H1 (cell line): Measurements from ENCODE around the gene IFI27L1. TPM values are rescaled to one million over a fixed set of nuclear protein-coding genes. Genes with fewer than 3 reads are reported as not detected.

ENCODE experiments used
- CTCF ChIA-PET: fragments of 300-600 bp; sonication (Branson Sonifier 250); formaldehyde crosslinking; loops from one replicate; lab custom pipeline; 2021; ENCODE audit not compliant: partially characterized antibody; lab: Charles Lee
- POLR2A ChIA-PET: fragments of 300-600 bp; sonication (Branson Sonifier 250); formaldehyde crosslinking; loops from one replicate; lab custom pipeline; 2021; ENCODE audit warnings: inconsistent platforms; ENCODE audit not compliant: partially characterized antibody; lab: Charles Lee
- DNase-seq, 2 experiments: peaks; one replicate each; pipeline versions ENCODE4 v3.0.0 to v3.0.0-alpha.2; 2010 to 2022; ENCODE audit warnings: low spot score in 2 of 2, low read depth in 1 of 2, mixed read lengths in 1 of 2
- FAIRE-seq: peaks from 2 replicates; lab custom pipeline; 2011; peaks lifted over from hg19 to GRCh38; lab: Jason Lieb, UNC
- H2AFZ ChIP-seq: 2 replicates; pipeline ENCODE4 v1.8.1; 2012; ENCODE audit warnings: low read length, inconsistent platforms
- H2AK5ac ChIP-seq: 2 replicates; pipeline ENCODE4 v1.6.1; 2013; ENCODE audit warnings: low read depth, low read length
- H2BK120ac ChIP-seq: replicated peaks from 2 replicates; pipeline ENCODE3; 2013; ENCODE audit warnings: low read depth, low read length, inconsistent platforms
- H2BK12ac ChIP-seq: 2 replicates; pipeline ENCODE4 v1.6.1; 2013; ENCODE audit warnings: low read depth, low read length
- H2BK15ac ChIP-seq: 2 replicates; pipeline ENCODE4 v1.6.1; 2013; ENCODE audit warnings: low read length
- H2BK20ac ChIP-seq: 2 replicates; pipeline ENCODE4 v1.6.1; 2013; ENCODE audit warnings: low read length
- H2BK5ac ChIP-seq: 2 replicates; pipeline ENCODE4 v1.6.1; 2013; ENCODE audit warnings: low read depth, low read length
- H3K14ac ChIP-seq: 2 replicates; pipeline ENCODE4 v1.6.1; 2013; ENCODE audit warnings: inconsistent platforms; ENCODE audit not compliant: insufficient read length
- H3K18ac ChIP-seq: 2 replicates; pipeline ENCODE4 v1.6.1; 2013; ENCODE audit warnings: low read length; ENCODE audit errors: extremely low read depth
- H3K23ac ChIP-seq: 2 replicates; pipeline ENCODE4 v1.6.1; 2013; ENCODE audit warnings: inconsistent platforms; ENCODE audit not compliant: insufficient read length
- H3K23me2 ChIP-seq: 2 replicates; pipeline ENCODE4 v1.6.1; 2013; ENCODE audit warnings: low read depth, low read length
- H3K27ac ChIP-seq: 2 replicates; pipeline ENCODE4 v1.6.1; 2011; ENCODE audit warnings: low read depth, low read length, inconsistent platforms
- H3K27me3 ChIP-seq, 4 experiments: replicated peaks in 1 of 4; 1 replicate in 1 of 4; 2 replicates in 3 of 4; pipeline versions ENCODE4 v1.6.1 to v1.8.1; 2011 to 2013; ENCODE audit warnings: low read length in 3 of 4, mild to moderate bottlenecking in 3 of 4, inconsistent platforms in 2 of 4, mixed read lengths in 2 of 4, moderate library complexity in 1 of 4; ENCODE audit not compliant: control insufficient read depth in 3 of 4, insufficient read depth in 3 of 4; ENCODE audit errors: extremely low read depth in 1 of 4
- H3K36me3 ChIP-seq, 4 experiments: 2 replicates each; pipeline versions ENCODE4 v1.6.1 to v1.8.1; 2011 to 2013; ENCODE audit warnings: mild to moderate bottlenecking in 4 of 4, low read length in 3 of 4, moderate library complexity in 2 of 4, control low read depth in 1 of 4, inconsistent platforms in 1 of 4; ENCODE audit not compliant: insufficient read depth in 4 of 4, control insufficient read depth in 2 of 4
- H3K4ac ChIP-seq: replicated peaks from 2 replicates; pipeline ENCODE3; 2013; ENCODE audit warnings: low read length, low read depth, mixed read lengths, inconsistent platforms; ENCODE audit not compliant: insufficient read length
- H3K4me1 ChIP-seq, 4 experiments: replicated peaks in 1 of 4; 1 replicate in 1 of 4; 2 replicates in 3 of 4; pipeline versions ENCODE4 v1.6.1 to v1.8.1; 2011 to 2013; ENCODE audit warnings: low read length in 3 of 4, inconsistent platforms in 2 of 4, mixed read lengths in 1 of 4; ENCODE audit not compliant: insufficient read depth in 4 of 4, control insufficient read depth in 3 of 4
- H3K4me2 ChIP-seq, 2 experiments: 2 replicates each; pipeline versions ENCODE4 v1.6.1 to v1.8.1; 2011 to 2013; ENCODE audit warnings: low read depth in 2 of 2, low read length in 2 of 2, control low read depth in 1 of 2, inconsistent platforms in 1 of 2, mild to moderate bottlenecking in 1 of 2; ENCODE audit not compliant: insufficient read depth in 1 of 2
- H3K4me3 ChIP-seq, 4 experiments: fragments of 200-600, 300-600 bp in 1 of 4; sonication (generic), shearing (Covaris generic), sonication (Bioruptor Twin) in 1 of 4; 2 replicates each; pipeline versions ENCODE4 v1.5.1 to v1.8.1; 2011 to 2016; ENCODE audit warnings: low read length in 4 of 4, low read depth in 3 of 4, control low read depth in 2 of 4, inconsistent platforms in 2 of 4, mild to moderate bottlenecking in 2 of 4, mixed read lengths in 1 of 4, moderate library complexity in 1 of 4; ENCODE audit not compliant: insufficient read depth in 2 of 4; ENCODE audit errors: extremely low read depth in 1 of 4
- H3K56ac ChIP-seq: replicated peaks from 2 replicates; pipeline ENCODE3; 2013; ENCODE audit warnings: low read depth, mild to moderate bottlenecking, mixed read lengths, low read length, inconsistent platforms; ENCODE audit not compliant: insufficient read length
- H3K79me1 ChIP-seq: 2 replicates; pipeline ENCODE4 v1.6.1; 2013; ENCODE audit warnings: low read depth, low read length, control low read depth
- H3K79me2 ChIP-seq, 2 experiments: 2 replicates each; pipeline versions ENCODE4 v1.6.1 to v1.8.1; 2012 to 2013; ENCODE audit warnings: low read length in 2 of 2, mild to moderate bottlenecking in 2 of 2, inconsistent platforms in 1 of 2; ENCODE audit not compliant: insufficient read depth in 2 of 2, control insufficient read depth in 1 of 2
- H3K9ac ChIP-seq, 4 experiments: replicated peaks in 1 of 4; 1 replicate in 1 of 4; 2 replicates in 3 of 4; pipeline versions ENCODE4 v1.6.1 to v1.8.1; 2011 to 2013; ENCODE audit warnings: low read depth in 3 of 4, low read length in 3 of 4, control low read depth in 2 of 4, mild to moderate bottlenecking in 2 of 4, moderate library complexity in 2 of 4, inconsistent platforms in 1 of 4; ENCODE audit errors: extremely low read depth in 1 of 4
- H3K9me3 ChIP-seq, 2 experiments: 2 replicates each; pipeline versions ENCODE4 v1.6.1 to v1.8.1; 2012 to 2013; ENCODE audit warnings: mild to moderate bottlenecking in 2 of 2, moderate library complexity in 2 of 2, control low read depth in 1 of 2, inconsistent platforms in 1 of 2, low read depth in 1 of 2, low read length in 1 of 2, mixed read lengths in 1 of 2; ENCODE audit not compliant: insufficient read depth in 2 of 2
- H4K20me1 ChIP-seq, 2 experiments: replicated peaks in 1 of 2; 2 replicates each; pipeline versions ENCODE3 to v1.8.1; 2011 to 2013; ENCODE audit warnings: inconsistent platforms in 2 of 2, low read length in 2 of 2, mild to moderate bottlenecking in 1 of 2; ENCODE audit not compliant: insufficient read depth in 2 of 2, control insufficient read depth in 1 of 2
- H4K5ac ChIP-seq: 2 replicates; pipeline ENCODE4 v1.6.1; 2013; ENCODE audit warnings: low read length, low read depth, mixed read lengths, inconsistent platforms; ENCODE audit not compliant: insufficient read length
- H4K8ac ChIP-seq: 2 replicates; pipeline ENCODE4 v1.8.0; 2013; ENCODE audit warnings: mild to moderate bottlenecking, moderate library complexity, low read length, inconsistent platforms; ENCODE audit not compliant: insufficient read depth; ENCODE audit errors: extremely low read depth
- H4K91ac ChIP-seq: replicated peaks from 2 replicates; pipeline ENCODE3; 2013; ENCODE audit warnings: low read length, mixed read lengths, inconsistent platforms; ENCODE audit not compliant: insufficient read length
- ASH2L ChIP-seq: fragments of 200-600, 300-600 bp; sonication (generic); IDR thresholded peaks from one replicate; pipeline ENCODE4 v1.7.1; 2017; ENCODE audit warnings: low read length
- CBX8 ChIP-seq: fragments of 300-800, 300-1000 bp; sonication (generic); IDR thresholded peaks from 2 replicates; pipeline ENCODE4 v1.7.1; 2016; ENCODE audit warnings: low read depth, low read length, borderline replicate concordance
- CEBPB ChIP-seq: IDR thresholded peaks from 2 replicates; pipeline ENCODE4 v1.6.1; 2012; ENCODE audit warnings: low read depth, low read length
- CHD1 ChIP-seq: IDR thresholded peaks from 2 replicates; pipeline ENCODE4 v1.6.1; 2012; ENCODE audit warnings: low read depth, low read length, improper control_type of control experiment
- CREB1 ChIP-seq: IDR thresholded peaks from 2 replicates; pipeline ENCODE4 v1.6.1; 2012; ENCODE audit warnings: inconsistent platforms
- E2F6 ChIP-seq: IDR thresholded peaks from 2 replicates; pipeline ENCODE4 v1.6.1; 2012; ENCODE audit warnings: inconsistent platforms
- GTF2F1 ChIP-seq: IDR thresholded peaks from 2 replicates; pipeline ENCODE4 v1.6.1; 2012; ENCODE audit warnings: low read depth, low read length, improper control_type of control experiment, borderline replicate concordance
- HDAC2 ChIP-seq, 2 experiments: fragments of 300-600 bp in 1 of 2; sonication (generic) in 1 of 2; IDR thresholded peaks; 2 replicates each; pipeline ENCODE4 v1.6.1; 2011 to 2012; ENCODE audit warnings: low read depth in 2 of 2, low read length in 2 of 2, mild to moderate bottlenecking in 2 of 2, moderate library complexity in 2 of 2, borderline replicate concordance in 1 of 2, inconsistent platforms in 1 of 2
- POU5F1 ChIP-seq: IDR thresholded peaks from 2 replicates; pipeline ENCODE4 v1.6.1; 2011; ENCODE audit warnings: low read depth, mild to moderate bottlenecking, low read length, moderate library complexity
- TAF1 ChIP-seq: IDR thresholded peaks from 2 replicates; pipeline ENCODE4 v1.6.1; 2011; ENCODE audit warnings: mild to moderate bottlenecking, low read depth, low read length
- TBP ChIP-seq: IDR thresholded peaks from 2 replicates; pipeline ENCODE4 v1.6.1; 2011; ENCODE audit warnings: low read depth, low read length, improper control_type of control experiment
- ZNF274 ChIP-seq: IDR thresholded peaks from 2 replicates; pipeline ENCODE4 v1.7.0; 2012; ENCODE audit warnings: low read length, borderline replicate concordance; ENCODE audit errors: extremely low read depth
- WGBS, 2 experiments: shearing (Covaris generic) in 1 of 2; methylation state at CpG; one replicate each; pipeline versions ENCODE4 v1.1.6 to v1.1.7; 2013 to 2015; ENCODE audit warnings: low lambda C conversion rate in 2 of 2, mixed read lengths in 2 of 2, inconsistent platforms in 1 of 2, low coverage in 1 of 2, missing lambda C conversion rate in 1 of 2; ENCODE audit not compliant: insufficient replicate concordance in 2 of 2, insufficient coverage in 1 of 2, insufficient read length in 1 of 2; ENCODE audit errors: extremely low coverage in 1 of 2, missing lambda C conversion rate in 1 of 2; 5-methylcytosine and 5-hydroxymethylcytosine counted together
- polyA plus RNA-seq, 7 experiments: library from polyadenylated mRNA; depleted of rRNA in 3 of 7; stranded (reverse) in 5 of 7; unstranded in 2 of 7; fragments of >200 nt in 5 of 7; fragments of 200-250 nt in 2 of 7; gene quantifications; 1 replicate in 5 of 7; 2 replicates in 1 of 7; 4 replicates in 1 of 7; pipeline versions ENCODE4 v1.2.1 to v1.2.3, GENCODE V29; 2011 to 2013; ENCODE audit warnings: missing spikeins in 2 of 7, mixed read lengths in 2 of 7
- total RNA-seq: library from RNA; stranded (reverse); fragmentation: NEBNext Ultra II Directional; extraction: Animal tissue kit (Norgen Biotek cat#: 25700); gene quantifications from 2 replicates; pipeline ENCODE4 v1.2.1, GENCODE V29; 2021

The IFI27L1 gene
- total and polyA plus RNA-seq, 2 of the 8 experiments (the other 6 are each of a cell fraction or from before 2014, with no cell fraction given), result 21.2 to 30.5 TPM

DNA sequence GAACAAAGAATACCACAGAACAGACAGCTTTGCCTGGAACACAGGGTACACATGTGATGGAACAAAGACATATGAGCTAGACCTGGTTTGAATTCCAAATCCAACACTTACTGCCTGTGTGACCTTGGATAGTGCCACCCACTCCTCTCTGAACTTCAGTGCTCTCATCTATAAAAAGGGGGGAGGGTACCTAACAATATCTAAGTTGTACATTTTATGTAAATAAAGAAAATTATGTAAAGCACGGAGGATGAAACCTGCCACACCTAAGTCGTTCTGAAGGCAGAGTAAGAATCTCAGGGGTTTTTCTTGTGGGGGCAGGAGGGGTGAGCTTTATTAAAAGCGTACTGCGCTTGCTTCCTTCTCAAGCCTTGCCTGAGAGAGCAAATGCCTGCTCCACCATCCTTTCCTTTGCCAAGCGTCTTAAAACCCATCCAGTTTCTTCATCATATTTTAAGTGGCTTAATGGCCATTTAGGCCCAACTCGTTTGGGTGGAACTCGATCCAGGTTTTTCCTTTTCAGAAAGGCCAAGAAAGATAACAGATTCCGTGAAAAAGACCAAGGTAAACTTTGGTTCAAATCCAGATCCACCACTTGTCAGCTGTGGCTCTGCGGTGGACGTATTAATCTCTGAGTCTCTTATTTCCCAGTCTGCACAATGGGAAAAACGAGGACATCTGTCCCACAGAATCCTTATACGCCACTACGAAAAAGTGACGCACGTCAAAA lies 1.1 kb upstream of the IFI27L1 start:
- Histone ChIP-seq H2BK5ac (no peak overlapping the region), H3K9ac (peak overlapping the region in 3 of 4 experiments; percentile 73 to 81 (median 79); a peak in 6 of 7 replicates), H4K20me1 (peaks cover 10 to 14% of the 10 kb centered on the region in 2 experiments), H3K56ac (no peak overlapping the region), H3K79me2 (peaks cover 29 to 59% of the 10 kb centered on the region in 2 experiments), H2BK20ac (no peak overlapping the region), H3K4me2 (peak overlapping the region; percentile 85 to 99), H2AK5ac (no peak overlapping the region), H3K23me2 (peaks cover 5% of the 10 kb centered on the region), H3K27ac (0 out of 2 replicates have a peak overlapping the region, but pooled peaks have one; percentile 19), H3K14ac (no peak overlapping the region), H3K4me3 (peak overlapping the region; percentile 86 to 93 (median 89)), H3K36me3 (peaks cover 7 to 32% (median 15%) of the 10 kb centered on the region in 4 experiments), H3K23ac (no peak overlapping the region), H4K91ac (no peak overlapping the region), H4K8ac (no peak overlapping the region), H3K18ac (no peak overlapping the region), H2BK120ac (no peak overlapping the region), H4K5ac (no peak overlapping the region), H2BK15ac (no peak overlapping the region), H3K9me3 (no peaks in the 10 kb centered on the region), H2AFZ (no peak overlapping the region), H3K4ac (no peak overlapping the region), H3K27me3 (no peaks in the 10 kb centered on the region), H2BK12ac (no peak overlapping the region), H3K79me1 (peaks cover 7% of the 10 kb centered on the region; the same call in 1 of the 2 replicates), H3K4me1 (peaks cover 0 to 12% (median 0%) of the 10 kb centered on the region in 4 experiments; a peak in 1 of 7 replicates)
- POLR2A ChIA-PET, result interaction anchor here (0.9 to 1.3 kb wide), 2 partner anchors 10 to 21 kb away, joined by 4 read pairs; no protein-coding TSS in a partner anchor
- CTCF ChIA-PET, result interaction anchor here (0.7 to 3.1 kb wide), 6 partner anchors 28 to 228 kb away, joined by 3 to 12 read pairs (median 4); no protein-coding TSS in a partner anchor
- FAIRE-seq (no peak), DNase-seq (no peak)
- 25% methylated on average over 15 of the region's 15 CpGs; no CpG with 5 or more reads in 1 of the 2 experiments for WGBS, 2 experiments
- TF ChIP-seq POU5F1 (no peak), CBX8 (no peak), HDAC2 (IDR thresholded peaks at IDR 0.05; ENCODE audit: borderline replicate concordance in 1 of 2, low read depth in 2 of 2, low read length in 2 of 2) (no peak), CEBPB (no peak), TBP (no peak), GTF2F1 (no peak), ASH2L (no peak), E2F6 (no peak), TAF1 (no peak), ZNF274 (no peak), CREB1 (no peak), CHD1 (no peak)
